Limb (tissue), 2 donors: Measurements from ENCODE around the gene MACF1.
"Not testable (repeated sequence)": the region's sequence is repeated elsewhere in the genome, so short reads cannot be mapped to it uniquely, and the experiment has no call there.

Experiments used
- DNase-seq, 2 donors: peaks; one replicate each; pipeline ENCODE4 v3.0.0-alpha.2; 2016; ENCODE audit errors: extremely low spot score in 2 of 2

MACF1 gene

DNA sequence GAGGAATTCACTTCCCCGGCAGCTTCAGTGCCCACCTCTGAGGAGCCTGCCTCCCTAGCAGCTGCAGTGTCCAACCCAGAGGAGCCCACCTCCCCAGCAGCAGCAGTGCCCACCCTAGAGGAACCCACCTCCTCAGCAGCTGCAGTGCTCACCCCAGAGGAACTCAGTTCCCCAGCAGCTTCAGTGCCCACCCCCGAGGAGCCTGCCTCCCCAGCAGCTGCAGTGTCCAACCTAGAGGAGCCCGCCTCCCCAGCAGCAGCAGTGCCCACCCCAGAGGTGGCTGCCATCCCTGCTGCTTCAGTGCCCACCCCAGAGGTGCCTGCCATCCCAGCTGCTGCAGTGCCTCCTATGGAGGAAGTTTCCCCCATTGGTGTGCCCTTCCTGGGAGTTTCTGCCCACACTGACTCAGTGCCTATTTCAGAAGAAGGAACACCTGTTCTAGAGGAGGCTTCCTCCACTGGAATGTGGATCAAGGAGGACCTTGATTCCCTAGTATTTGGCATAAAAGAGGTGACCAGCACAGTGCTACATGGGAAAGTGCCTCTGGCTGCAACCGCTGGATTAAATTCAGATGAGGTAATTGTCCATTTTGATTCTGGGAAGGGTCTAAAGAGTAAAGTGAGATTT is 209.5 kb downstream of the MACF1 start:
- DNase-seq: no peak

DNA sequence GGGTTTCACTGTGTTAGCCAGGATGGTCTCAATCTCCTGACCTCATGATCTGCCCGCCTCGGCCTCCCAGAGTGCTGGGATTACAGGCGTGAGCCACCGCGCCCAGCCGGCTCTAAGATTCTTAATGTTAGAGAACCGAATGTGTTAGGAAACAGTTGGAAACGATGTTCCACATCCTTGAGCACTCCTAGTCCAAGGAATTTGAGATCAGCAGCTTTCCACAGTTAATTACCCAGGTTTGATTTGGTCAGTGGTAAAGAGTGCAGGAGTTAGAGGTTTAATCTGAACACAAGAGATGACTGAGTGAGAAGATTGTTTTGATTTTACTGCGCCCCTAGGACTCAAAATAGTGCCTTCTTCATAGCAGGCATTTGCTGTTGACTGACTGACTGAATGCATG is 211.1 kb downstream of the MACF1 start:
- no peak for DNase-seq

- no peak for DNase-seq
Measured at GRCh38 chr1:39416609-39417008, 212.1 kb downstream of the MACF1 start.

- DNase-seq: no peak
Measured at GRCh38 chr1:39418236-39418635, 213.7 kb downstream of the MACF1 start.

- no peak for DNase-seq
Measured at GRCh38 chr1:39420493-39420892, 216.0 kb downstream of the MACF1 start.

DNA sequence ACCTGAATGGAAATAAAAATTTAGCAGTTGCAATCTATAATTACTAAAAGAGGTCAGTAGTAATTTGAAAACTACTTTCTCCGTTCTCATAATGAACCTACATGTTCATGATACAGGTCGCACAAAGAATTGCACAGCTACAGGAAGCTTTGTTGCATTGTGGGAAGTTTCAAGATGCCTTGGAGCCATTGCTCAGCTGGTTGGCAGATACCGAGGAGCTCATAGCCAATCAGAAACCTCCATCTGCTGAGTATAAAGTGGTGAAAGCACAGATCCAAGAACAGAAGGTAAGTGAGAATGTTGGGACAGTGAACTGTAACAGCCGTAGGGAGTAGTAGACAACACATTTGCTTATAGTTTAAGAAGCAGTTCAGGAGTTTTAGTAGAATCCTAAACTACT is 218.1 kb downstream of the MACF1 start:
- DNase-seq: no peak

- no peak for DNase-seq
Measured at GRCh38 chr1:39425151-39425550, 220.7 kb downstream of the MACF1 start.

DNA sequence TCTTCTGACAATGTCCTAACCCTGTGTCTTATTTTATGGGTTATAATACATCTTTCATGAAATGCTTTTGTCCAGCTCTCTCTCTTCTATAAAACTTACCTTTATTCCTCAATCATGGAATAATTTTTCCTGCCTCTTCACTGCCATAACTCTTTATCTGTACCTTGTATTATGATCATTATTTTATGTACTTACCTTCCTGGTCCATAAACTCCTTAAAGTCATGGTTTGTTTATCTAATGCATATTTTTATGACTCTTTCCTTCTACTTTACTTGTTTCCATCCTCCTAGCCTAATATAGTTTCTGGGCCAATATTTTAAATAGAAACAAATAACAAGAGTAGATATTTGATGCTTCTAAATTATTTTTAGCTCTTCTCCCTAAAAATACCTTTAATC is 221.1 kb downstream of the MACF1 start:
- no peak for DNase-seq

GRCh38 chr1:39426346-39426745 is 221.9 kb downstream of the MACF1 start:
- no peak for DNase-seq

GRCh38 chr1:39427374-39427773 is 222.9 kb downstream of the MACF1 start:
- DNase-seq: no peak

GRCh38 chr1:39427912-39428311 is 223.4 kb downstream of the MACF1 start:
- no peak for DNase-seq

GRCh38 chr1:39431927-39432326 is 227.4 kb downstream of the MACF1 start:
- no peak for DNase-seq

- no peak for DNase-seq
Measured at GRCh38 chr1:39434797-39435395, 230.4 kb downstream of the MACF1 start.

DNA sequence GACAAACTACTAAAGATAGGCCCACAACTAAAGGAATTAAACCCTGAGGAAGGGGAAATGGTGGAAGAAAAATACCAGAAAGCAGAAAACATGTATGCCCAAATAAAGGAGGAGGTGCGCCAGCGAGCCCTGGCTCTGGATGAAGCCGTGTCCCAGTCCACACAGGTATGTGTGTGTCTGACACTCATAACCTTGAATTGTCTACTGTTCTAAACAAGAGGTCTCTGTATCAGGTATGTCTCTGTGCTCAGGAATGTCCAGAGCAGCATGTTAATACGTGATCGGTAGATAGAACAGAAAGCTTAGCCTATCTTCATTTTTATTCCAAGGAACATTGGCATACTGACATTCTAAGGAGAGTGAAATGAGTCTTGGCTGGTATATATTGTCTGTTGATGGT is 231.1 kb downstream of the MACF1 start:
- no peak for DNase-seq

- DNase-seq: no peak
Measured at GRCh38 chr1:39436842-39437241, 232.3 kb downstream of the MACF1 start.

- DNase-seq: no peak
Measured at GRCh38 chr1:39438042-39438441, 233.5 kb downstream of the MACF1 start.

DNA sequence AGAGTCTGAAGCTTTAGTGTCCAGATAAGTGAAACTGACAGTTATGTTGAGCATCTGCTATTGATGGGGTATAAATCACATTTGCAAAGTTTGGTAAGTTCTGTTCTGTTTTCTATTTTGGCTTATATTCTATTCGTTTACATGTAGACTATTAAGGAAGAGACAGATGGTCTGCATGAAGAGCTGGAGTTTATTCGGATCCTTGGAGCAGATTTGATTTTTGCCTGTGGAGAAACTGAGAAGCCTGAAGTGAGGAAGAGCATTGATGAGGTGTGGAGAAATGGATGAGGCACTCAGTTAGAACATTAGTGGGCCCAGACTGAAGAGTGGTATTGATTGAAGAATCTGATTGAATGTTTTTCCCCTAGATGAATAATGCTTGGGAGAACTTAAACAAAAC is 236.4 kb downstream of the MACF1 start:
- DNase-seq: no peak

DNA sequence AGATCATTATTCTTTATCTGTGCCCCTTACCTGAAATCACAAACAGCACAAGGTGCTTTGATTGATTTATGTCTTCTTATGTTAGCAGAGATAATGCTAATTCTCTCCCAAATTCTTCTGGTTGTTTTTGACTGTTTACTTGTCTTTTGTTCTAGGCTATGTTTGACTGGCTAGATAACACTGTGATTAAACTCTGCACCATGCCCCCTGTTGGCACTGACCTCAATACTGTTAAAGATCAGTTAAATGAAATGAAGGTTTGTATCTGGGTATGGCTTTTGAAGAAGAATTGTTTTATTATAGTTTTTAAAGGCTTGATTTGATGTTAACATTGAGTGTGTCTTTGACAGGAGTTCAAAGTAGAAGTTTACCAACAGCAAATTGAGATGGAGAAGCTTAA is 237.3 kb downstream of the MACF1 start:
- no peak for DNase-seq

DNA sequence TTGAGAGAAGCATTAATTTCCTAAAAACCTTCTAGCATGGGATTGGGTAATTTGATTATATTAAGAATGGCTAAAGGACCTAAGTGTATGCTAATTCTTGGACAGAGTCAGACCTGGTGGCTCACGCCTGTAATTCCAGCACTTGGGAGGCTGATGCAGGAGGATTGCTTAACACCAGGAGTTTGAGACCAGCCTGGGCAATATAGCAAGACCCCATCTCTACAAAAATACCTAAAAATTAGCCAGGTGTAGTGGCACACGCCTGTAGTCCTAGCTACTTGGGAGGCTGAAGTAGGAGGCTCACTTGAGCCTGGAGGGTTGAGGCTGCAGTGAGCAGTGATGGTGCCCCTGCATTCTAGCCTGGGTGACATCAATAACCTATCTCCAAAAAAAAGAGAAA is 241.1 kb downstream of the MACF1 start:
- no peak for DNase-seq

GRCh38 chr1:39446986-39447567 is 242.6 kb downstream of the MACF1 start:
- no peak for DNase-seq

DNA sequence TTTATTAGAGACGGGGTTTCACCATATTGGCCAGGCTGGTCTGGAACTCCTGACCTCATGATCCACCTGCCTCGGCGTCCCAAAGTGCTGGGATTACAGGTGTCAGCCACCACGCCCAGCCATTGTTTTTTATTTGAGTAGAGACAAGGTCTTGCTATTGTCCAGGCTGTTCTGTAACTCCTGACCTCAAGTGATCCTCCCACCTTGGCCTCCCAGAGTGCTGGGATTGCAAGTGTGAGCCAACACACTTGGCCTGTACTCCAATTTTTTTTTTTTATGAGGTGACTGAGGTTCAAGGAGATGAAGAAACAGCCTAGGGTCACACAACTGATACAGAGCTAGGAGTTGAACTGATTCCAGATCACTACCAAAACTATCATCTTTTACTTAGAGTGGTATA is 245.5 kb downstream of the MACF1 start:
- DNase-seq: not testable (repeated sequence)

DNA sequence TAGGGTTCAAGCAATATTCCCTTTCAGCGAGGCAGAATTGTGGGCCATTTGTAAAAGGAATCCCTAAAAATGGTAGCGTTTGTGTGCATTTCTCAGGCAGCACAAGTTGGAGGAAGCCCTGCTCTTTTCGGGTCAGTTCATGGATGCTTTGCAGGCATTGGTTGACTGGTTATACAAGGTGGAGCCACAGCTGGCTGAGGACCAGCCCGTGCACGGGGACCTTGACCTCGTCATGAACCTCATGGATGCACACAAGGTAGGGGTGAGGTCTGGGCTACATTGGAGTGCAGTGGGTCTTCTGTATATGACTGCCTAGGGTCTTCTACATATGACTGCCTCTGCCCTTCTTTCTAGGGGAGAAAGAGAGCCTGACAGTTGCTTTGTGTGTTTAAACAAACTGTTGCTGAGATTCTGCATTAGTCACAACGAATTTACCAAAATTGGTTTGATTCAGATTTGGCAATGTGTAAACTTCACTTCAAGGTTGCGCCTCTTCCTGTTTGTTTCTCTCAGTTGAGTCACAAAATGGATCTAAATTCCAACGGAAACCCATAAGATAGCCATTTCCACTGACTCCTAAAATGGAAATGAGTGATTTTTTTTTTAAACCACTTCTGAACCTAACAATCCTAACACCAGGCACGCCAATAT is 246.6 kb downstream of the MACF1 start:
- no peak for DNase-seq

GRCh38 chr1:39452081-39452480 is 247.6 kb downstream of the MACF1 start:
- no peak for DNase-seq
